Central memory CD8-positive, alpha-beta T cell (primary cell): Measurements from ENCODE around the gene PCDH15.
"Not testable (repeated sequence)": the region's sequence is repeated elsewhere in the genome, so short reads cannot be mapped to it uniquely, and the experiment has no call there.

Experiments used
- ATAC-seq: fragments of 150-1000 bp; cut with Tn5 transposase; replicated peaks from 2 replicates; pipeline ENCODE4 v1.10.0; 2022; ENCODE audit warnings: mild to moderate bottlenecking, moderate FRiP score, moderate number of reproducible peaks; ENCODE audit not compliant: poor library complexity, severe bottlenecking; ENCODE audit errors: extremely low read depth
- DNase-seq, 2 donors: peaks; one replicate each; pipeline ENCODE4 v3.0.0; 2021; ENCODE audit warnings: low spot score in 2 of 2
- H3K27ac Mint-ChIP-seq: one replicate; pipeline ENCODE4 v1.8.0; 2022; ENCODE audit warnings: low read depth, mild to moderate bottlenecking, moderate library complexity, mixed read lengths
- H3K27me3 Mint-ChIP-seq: one replicate; pipeline ENCODE4 v1.8.0; 2022; ENCODE audit warnings: mixed read lengths
- H3K36me3 Mint-ChIP-seq: one replicate; pipeline ENCODE4 v1.8.0; 2022; ENCODE audit warnings: mild to moderate bottlenecking, moderate library complexity, mixed read lengths; ENCODE audit not compliant: insufficient read depth
- H3K4me1 Mint-ChIP-seq: one replicate; pipeline ENCODE4 v1.8.0; 2022; ENCODE audit warnings: mixed read lengths
- H3K4me3 Mint-ChIP-seq: one replicate; pipeline ENCODE4 v1.8.0; 2022; ENCODE audit warnings: mild to moderate bottlenecking, moderate library complexity, mixed read lengths
- H3K9me3 Mint-ChIP-seq: one replicate; pipeline ENCODE4 v1.8.0; 2022; ENCODE audit warnings: mixed read lengths

PCDH15 gene

GRCh38 chr10:54415483-54415882, 385.5 kb downstream of the PCDH15 start:
- DNase-seq (no peak), ATAC-seq (no peak)
- Mint-ChIP-seq H3K27me3 (no peaks in the 10 kb centered on the region), H3K9me3 (no peaks in the 10 kb centered on the region), H3K27ac (peak overlapping the region; percentile 77), H3K36me3 (no peaks in the 10 kb centered on the region), H3K4me1 (no peaks in the 10 kb centered on the region), H3K4me3 (no peak overlapping the region)

DNA sequence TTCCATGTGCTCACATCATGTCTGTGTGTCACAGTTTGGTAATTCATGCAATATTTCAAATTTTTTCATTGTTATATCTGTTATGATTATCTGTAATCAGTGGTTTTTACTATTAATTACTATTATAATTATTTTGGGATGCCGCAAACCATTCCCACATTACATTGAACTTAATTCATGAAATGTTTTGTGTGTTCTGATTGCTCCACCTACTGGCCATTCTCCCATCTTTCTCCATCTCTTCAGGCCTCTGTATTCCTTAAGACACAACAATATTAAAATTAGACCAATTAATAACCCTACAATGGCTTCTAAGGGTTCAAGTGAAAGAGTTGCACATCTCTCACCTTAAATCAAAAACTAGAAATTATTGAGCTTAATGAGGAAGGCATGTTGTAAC, 398.5 kb downstream of the PCDH15 start:
- no peak for ATAC-seq
- H3K4me1 Mint-ChIP-seq = no peaks in the 10 kb centered on the region

DNA sequence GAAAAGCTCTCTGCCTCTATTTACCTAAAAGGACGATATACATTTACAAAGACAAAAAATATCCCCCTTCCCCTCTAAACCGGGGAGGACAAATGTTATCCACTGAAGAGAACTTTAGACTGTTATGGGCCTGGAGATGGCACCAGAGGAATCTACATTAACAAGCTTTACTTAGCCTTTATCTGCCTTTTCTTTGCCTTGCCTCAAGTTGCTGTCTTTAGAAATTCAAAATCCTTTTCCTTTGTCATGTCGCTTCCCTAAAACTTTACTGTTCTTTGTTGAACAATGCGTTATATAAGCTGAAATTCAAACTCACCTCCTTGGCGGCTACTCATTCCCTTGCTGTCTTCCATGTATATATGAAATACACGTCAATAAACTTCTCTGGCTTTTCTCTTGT, 405.0 kb downstream of the PCDH15 start:
- H3K9me3 Mint-ChIP-seq = peaks cover 11% of the 10 kb centered on the region
- no peak for ATAC-seq
- H3K4me1 Mint-ChIP-seq = no peaks in the 10 kb centered on the region
- no peak overlapping the region for H3K27ac Mint-ChIP-seq
- H3K36me3 Mint-ChIP-seq = no peaks in the 10 kb centered on the region
- no peaks in the 10 kb centered on the region for H3K27me3 Mint-ChIP-seq
- H3K4me3 Mint-ChIP-seq = no peak overlapping the region
- no peak for DNase-seq

More for the DNA sequence above, 398.5 kb downstream of the PCDH15 start:
- Mint-ChIP-seq H3K36me3 (no peaks in the 10 kb centered on the region), H3K27me3 (no peaks in the 10 kb centered on the region), H3K27ac (no peak overlapping the region), H3K9me3 (peaks cover 15% of the 10 kb centered on the region), H3K4me3 (no peak overlapping the region)
- DNase-seq = no peak

GRCh38 chr10:54394598-54394997, 406.4 kb downstream of the PCDH15 start:
- not testable (repeated sequence) for H3K9me3 Mint-ChIP-seq, H3K27ac Mint-ChIP-seq, ATAC-seq, H3K4me1 Mint-ChIP-seq, H3K27me3 Mint-ChIP-seq, H3K4me3 Mint-ChIP-seq, DNase-seq, H3K36me3 Mint-ChIP-seq

DNA sequence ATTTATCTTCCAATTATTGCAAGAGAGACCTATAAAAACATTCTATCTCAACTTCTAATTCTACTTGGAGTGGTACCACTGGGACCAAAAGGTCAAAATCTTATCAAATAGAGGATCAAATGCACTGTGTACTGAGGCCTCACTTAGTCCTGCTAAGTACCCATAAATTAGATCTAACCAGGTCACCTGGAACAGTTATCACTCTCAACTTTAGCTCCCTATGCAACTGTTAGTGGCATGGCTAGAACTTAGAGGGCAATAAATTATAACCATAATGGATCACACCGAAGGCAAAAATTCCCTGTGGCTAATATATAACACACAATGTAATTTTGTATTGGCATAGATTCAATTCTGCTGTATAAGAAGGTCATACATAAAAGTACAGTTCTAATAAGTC, 428.9 kb downstream of the PCDH15 start:
- Mint-ChIP-seq H3K4me1 (no peaks in the 10 kb centered on the region), H3K27me3 (no peaks in the 10 kb centered on the region), H3K4me3 (no peak overlapping the region), H3K27ac (no peak overlapping the region), H3K36me3 (no peaks in the 10 kb centered on the region), H3K9me3 (peaks cover 18% of the 10 kb centered on the region)
- no peak for DNase-seq
- no peak for ATAC-seq

DNA sequence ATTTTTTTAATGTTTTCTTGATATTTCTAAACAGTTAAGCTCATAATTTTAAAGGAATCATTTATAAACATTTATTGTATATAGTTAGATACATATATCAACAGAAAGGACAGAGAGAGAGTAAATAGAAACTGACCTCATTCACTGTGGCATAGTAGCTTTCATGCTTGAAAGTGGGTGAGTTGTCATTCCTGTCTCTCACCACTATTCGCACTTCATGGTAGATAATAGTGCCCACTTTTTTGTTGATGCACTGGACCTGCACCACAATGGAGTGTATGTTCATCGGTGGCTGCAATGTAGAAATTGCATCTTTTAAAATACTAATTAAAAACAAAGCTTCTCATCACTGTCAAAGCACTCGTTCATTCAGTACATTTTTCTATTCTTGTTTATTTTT, 432.0 kb downstream of the PCDH15 start:
- Mint-ChIP-seq H3K27me3 (no peaks in the 10 kb centered on the region), H3K4me1 (no peaks in the 10 kb centered on the region), H3K36me3 (no peaks in the 10 kb centered on the region), H3K27ac (no peak overlapping the region), H3K9me3 (peaks cover 27% of the 10 kb centered on the region), H3K4me3 (no peak overlapping the region)
- DNase-seq (no peak), ATAC-seq (no peak)

DNA sequence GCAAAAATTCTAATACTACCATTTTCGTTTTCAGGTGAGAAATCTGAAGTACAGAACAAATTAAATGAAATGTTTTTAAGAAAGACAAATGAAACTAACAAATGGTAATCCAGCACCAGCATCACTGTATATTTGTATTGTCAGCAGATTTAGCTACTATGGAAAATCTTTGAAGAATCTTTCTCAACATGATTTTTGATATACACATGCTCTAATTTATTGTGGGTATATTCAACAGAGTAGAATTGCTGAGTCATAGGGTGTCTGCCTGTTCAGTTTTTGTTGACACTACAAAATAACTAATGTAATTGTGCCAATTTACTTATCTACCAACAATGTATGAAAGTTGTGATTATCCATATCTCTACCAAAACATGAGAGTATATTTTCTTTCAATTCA, 437.6 kb downstream of the PCDH15 start:
- ATAC-seq = no peak
- Mint-ChIP-seq H3K27ac (no peak overlapping the region), H3K36me3 (no peaks in the 10 kb centered on the region), H3K4me3 (no peak overlapping the region), H3K27me3 (no peaks in the 10 kb centered on the region), H3K9me3 (peaks cover 24% of the 10 kb centered on the region), H3K4me1 (no peaks in the 10 kb centered on the region)
- DNase-seq = no peak

GRCh38 chr10:54342058-54342457, 459.0 kb downstream of the PCDH15 start:
- DNase-seq (no peak), ATAC-seq (no peak)
- Mint-ChIP-seq H3K27me3 (no peaks in the 10 kb centered on the region), H3K9me3 (peaks cover 18% of the 10 kb centered on the region), H3K4me1 (no peaks in the 10 kb centered on the region), H3K4me3 (no peak overlapping the region), H3K36me3 (no peaks in the 10 kb centered on the region), H3K27ac (no peak overlapping the region)

DNA sequence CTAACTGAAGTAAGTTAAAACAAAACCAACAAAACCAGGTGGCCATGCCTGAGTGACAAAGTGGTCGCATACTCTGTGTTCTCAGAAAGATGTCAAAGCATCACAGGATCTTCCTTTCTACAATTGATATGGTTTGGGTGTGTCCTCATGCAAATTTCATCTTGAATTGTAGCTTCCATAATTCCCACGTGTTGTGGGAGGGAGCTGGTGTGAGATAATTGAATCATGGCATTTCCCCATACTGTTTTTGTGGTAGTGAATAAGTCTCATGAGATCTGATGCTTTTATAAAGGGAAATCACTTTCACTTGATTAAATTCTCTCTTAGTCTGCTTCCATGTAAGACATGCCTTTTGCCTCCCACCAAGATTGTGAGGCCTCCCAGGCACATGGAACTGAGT, 465.7 kb downstream of the PCDH15 start:
- H3K27ac Mint-ChIP-seq = no peak overlapping the region
- no peaks in the 10 kb centered on the region for H3K4me1 Mint-ChIP-seq
- H3K36me3 Mint-ChIP-seq = no peaks in the 10 kb centered on the region
- DNase-seq (no peak), ATAC-seq (no peak)
- peaks cover 33% of the 10 kb centered on the region for H3K9me3 Mint-ChIP-seq
- H3K4me3 Mint-ChIP-seq = no peak overlapping the region
- H3K27me3 Mint-ChIP-seq = no peaks in the 10 kb centered on the region

- DNase-seq (no peak), ATAC-seq (no peak)
- Mint-ChIP-seq H3K27ac (no peak overlapping the region), H3K36me3 (no peaks in the 10 kb centered on the region), H3K9me3 (peaks cover 11% of the 10 kb centered on the region), H3K4me3 (no peak overlapping the region), H3K4me1 (no peaks in the 10 kb centered on the region), H3K27me3 (no peaks in the 10 kb centered on the region)
These were observed 481.7 kb downstream of the PCDH15 start for GRCh38 chr10:54319341-54319740.

- no peak overlapping the region for H3K4me3 Mint-ChIP-seq
- H3K9me3 Mint-ChIP-seq = peaks cover 11% of the 10 kb centered on the region
- H3K27ac Mint-ChIP-seq = no peak overlapping the region
- H3K36me3 Mint-ChIP-seq = no peaks in the 10 kb centered on the region
- DNase-seq (no peak), ATAC-seq (no peak)
- no peaks in the 10 kb centered on the region for H3K4me1 Mint-ChIP-seq
- H3K27me3 Mint-ChIP-seq = no peaks in the 10 kb centered on the region
These were observed 482.6 kb downstream of the PCDH15 start for GRCh38 chr10:54318470-54318869.

DNA sequence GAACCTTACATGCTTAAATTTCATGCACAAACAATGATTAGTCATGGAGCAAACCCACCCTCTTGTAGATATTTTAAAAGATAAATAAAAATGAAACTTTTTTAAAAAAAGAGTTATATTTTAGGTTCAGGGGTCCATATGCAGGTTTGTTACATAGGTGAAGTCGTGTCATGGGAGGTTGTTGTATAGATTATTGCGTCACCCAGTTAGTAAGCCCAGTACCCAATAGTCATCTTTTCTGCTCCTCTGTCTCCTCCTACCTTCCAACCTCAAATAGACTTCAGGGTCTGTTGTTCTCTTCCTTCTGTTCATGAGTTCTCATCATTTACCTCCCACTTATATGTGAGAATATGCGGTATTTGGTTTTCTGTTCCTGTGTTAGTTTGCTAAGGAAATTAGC, 486.6 kb downstream of the PCDH15 start:
- H3K27me3 Mint-ChIP-seq = no peaks in the 10 kb centered on the region
- no peak overlapping the region for H3K4me3 Mint-ChIP-seq
- no peak overlapping the region for H3K27ac Mint-ChIP-seq
- no peaks in the 10 kb centered on the region for H3K36me3 Mint-ChIP-seq
- peaks cover 20% of the 10 kb centered on the region for H3K9me3 Mint-ChIP-seq
- ATAC-seq (no peak), DNase-seq (no peak)
- no peaks in the 10 kb centered on the region for H3K4me1 Mint-ChIP-seq

- H3K9me3 Mint-ChIP-seq = peaks cover 13% of the 10 kb centered on the region
- ATAC-seq (no peak), DNase-seq (no peak)
- no peak overlapping the region for H3K4me3 Mint-ChIP-seq
- no peaks in the 10 kb centered on the region for H3K36me3 Mint-ChIP-seq
- no peaks in the 10 kb centered on the region for H3K4me1 Mint-ChIP-seq
- H3K27ac Mint-ChIP-seq = no peak overlapping the region
- no peaks in the 10 kb centered on the region for H3K27me3 Mint-ChIP-seq
These were observed 516.4 kb downstream of the PCDH15 start for GRCh38 chr10:54284526-54285193.

DNA sequence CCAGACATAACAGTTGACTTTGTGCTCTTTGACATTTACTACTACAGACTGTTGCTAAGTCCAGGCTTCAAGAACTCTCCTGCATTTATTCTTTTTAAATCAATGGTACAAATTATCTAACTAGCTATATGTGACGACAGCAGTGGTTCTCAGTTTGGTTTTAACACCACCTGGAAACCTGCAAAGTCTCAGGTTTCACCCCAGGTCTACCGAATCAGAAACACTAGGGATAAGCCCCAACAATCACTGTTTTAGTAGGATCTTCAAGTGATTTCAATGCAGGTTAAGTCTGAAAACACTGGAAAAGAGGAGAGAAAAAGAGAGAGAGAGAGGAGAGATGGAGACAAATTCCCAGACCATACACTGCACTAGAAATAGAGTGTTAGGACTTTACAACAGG, 519.0 kb downstream of the PCDH15 start:
- no peaks in the 10 kb centered on the region for H3K27me3 Mint-ChIP-seq
- peaks cover 5% of the 10 kb centered on the region for H3K9me3 Mint-ChIP-seq
- DNase-seq = no peak
- no peak overlapping the region for H3K4me3 Mint-ChIP-seq
- no peaks in the 10 kb centered on the region for H3K4me1 Mint-ChIP-seq
- no peak for ATAC-seq
- H3K27ac Mint-ChIP-seq = no peak overlapping the region
- no peaks in the 10 kb centered on the region for H3K36me3 Mint-ChIP-seq
